ENCODE results near the gene UBAP2. TPM values are rescaled to one million over a fixed set of nuclear protein-coding genes. Genes with fewer than 3 reads are reported as not detected.
A peak's percentile ranks its signal among the peaks of the same experiment; 100 is the strongest.
"Not testable (repeated sequence)": the region's sequence is repeated elsewhere in the genome, so short reads cannot be mapped to it uniquely, and the experiment has no call there.

The UBAP2 gene
- total RNA-seq, 3 donors from 2014 or later, result 33.9 to 39.1 (median 35.9) TPM

- Histone ChIP-seq H3K4me1 (ENCODE audit: low read depth) (peaks cover 13% of the 10 kb centered on the region), H3K36me3 (ENCODE audit: low read depth) (no peaks in the 10 kb centered on the region), H3K9me3 (no peaks in the 10 kb centered on the region), H3K4me3 (no peak overlapping the region)
- DNase-seq (peak in 1 of 3 donors; percentile 60), ATAC-seq (peak; percentile 58)
- intact Hi-C loops (cut with DNase I, micrococcal nuclease), result no loop called here
- TF ChIP-seq CTCF (IDR thresholded peaks at IDR 0.05), result no peak
Observed at GRCh38 chr9:34046784-34047379, 1.8 kb downstream of the UBAP2 start.

GRCh38 chr9:34045903-34046302 lies 2.8 kb downstream of the UBAP2 start:
- DNase-seq (no peak), ATAC-seq (no peak)
- TF ChIP-seq CTCF (IDR thresholded peaks at IDR 0.05), result no peak
- Histone ChIP-seq H3K9me3 (no peaks in the 10 kb centered on the region), H3K36me3 (ENCODE audit: low read depth) (no peaks in the 10 kb centered on the region), H3K4me3 (no peak overlapping the region), H3K4me1 (ENCODE audit: low read depth) (peaks cover 13% of the 10 kb centered on the region)
- intact Hi-C loops (cut with DNase I, micrococcal nuclease), result no loop called here

- H3K4me1 ChIP-seq (ENCODE audit: low read depth), result peaks cover 10% of the 10 kb centered on the region
- H3K4me3 ChIP-seq; ATAC-seq; DNase-seq; H3K36me3 ChIP-seq (ENCODE audit: low read depth); H3K9me3 ChIP-seq; intact Hi-C loops (cut with DNase I, micrococcal nuclease): not testable (repeated sequence)
Observed at GRCh38 chr9:34042074-34042473, 6.6 kb downstream of the UBAP2 start.

- not testable (repeated sequence) for DNase-seq
Observed at GRCh38 chr9:34038851-34039250, 9.8 kb downstream of the UBAP2 start.

GRCh38 chr9:34037626-34038025 lies 11.1 kb downstream of the UBAP2 start:
- no peak overlapping the region for H3K4me3 ChIP-seq
- no peak for DNase-seq
- H3K36me3 ChIP-seq (ENCODE audit: low read depth), result no peaks in the 10 kb centered on the region
- peak; percentile 36 for ATAC-seq
- intact Hi-C loops (cut with DNase I, micrococcal nuclease), result no loop called here
- H3K4me1 ChIP-seq (ENCODE audit: low read depth), result no peaks in the 10 kb centered on the region
- TF ChIP-seq CTCF (IDR thresholded peaks at IDR 0.05), result no peak
- H3K9me3 ChIP-seq, result no peaks in the 10 kb centered on the region

More at GRCh38 chr9:34038851-34039250, 9.8 kb downstream of the UBAP2 start:
- H3K9me3 ChIP-seq; intact Hi-C loops (cut with DNase I, micrococcal nuclease); H3K4me1 ChIP-seq (ENCODE audit: low read depth); H3K4me3 ChIP-seq; H3K36me3 ChIP-seq (ENCODE audit: low read depth); ATAC-seq: not testable (repeated sequence)

GRCh38 chr9:34036625-34037024 lies 12.1 kb downstream of the UBAP2 start:
- no peaks in the 10 kb centered on the region for H3K36me3 ChIP-seq (ENCODE audit: low read depth)
- ATAC-seq (no peak), DNase-seq (no peak)
- no peaks in the 10 kb centered on the region for H3K4me1 ChIP-seq (ENCODE audit: low read depth)
- intact Hi-C loops (cut with DNase I, micrococcal nuclease), result no loop called here
- H3K4me3 ChIP-seq, result no peak overlapping the region
- H3K9me3 ChIP-seq, result no peaks in the 10 kb centered on the region
- TF ChIP-seq CTCF (IDR thresholded peaks at IDR 0.05), result no peak

- intact Hi-C loops (cut with DNase I, micrococcal nuclease), result no loop called here
- Histone ChIP-seq H3K4me3 (no peak overlapping the region), H3K36me3 (ENCODE audit: low read depth) (no peaks in the 10 kb centered on the region), H3K4me1 (ENCODE audit: low read depth) (no peaks in the 10 kb centered on the region), H3K9me3 (no peaks in the 10 kb centered on the region)
- ATAC-seq (no peak), DNase-seq (no peak)
- TF ChIP-seq CTCF (IDR thresholded peaks at IDR 0.05), result no peak
Observed at GRCh38 chr9:34035656-34036055, 13.0 kb downstream of the UBAP2 start.

Measured in mucosa of descending colon (tissue), 3 donors.